ENCODE measurements around the gene ZNF691. TPM values are rescaled to one million over a fixed set of nuclear protein-coding genes. Genes with fewer than 3 reads are reported as not detected.

Gene ZNF691
- total and polyA plus RNA-seq, 2 experiments from 2014 or later = 18.6 to 24.3 TPM

- peaks cover 14% of the 10 kb centered on the region for H3K4me1 ChIP-seq (ENCODE audit: low read depth)
- H3K27me3 ChIP-seq = no peaks in the 10 kb centered on the region
- no peak overlapping the region for H3K4me3 ChIP-seq
- DNase-seq (ENCODE audit: low read depth in 1 of 2, low spot score in 1 of 2) = no peak
- H3K27ac ChIP-seq = peak overlapping the region; percentile 64
- no peaks in the 10 kb centered on the region for H3K36me3 ChIP-seq
- TF ChIP-seq CTCF (IDR thresholded peaks at IDR 0.05; ENCODE audit: low read depth, low read length) = no peak
- no peaks in the 10 kb centered on the region for H3K9me3 ChIP-seq (ENCODE audit: low read depth)
These were observed 21.9 kb upstream of the ZNF691 start for GRCh38 chr1:42824481-42825035.

GRCh38 chr1:42825036-42825851 lies 21.2 kb upstream of the ZNF691 start:
- Histone ChIP-seq H3K27ac (peak overlapping the region; percentile 64), H3K27me3 (no peaks in the 10 kb centered on the region), H3K9me3 (ENCODE audit: low read depth) (no peaks in the 10 kb centered on the region), H3K4me3 (no peak overlapping the region), H3K36me3 (no peaks in the 10 kb centered on the region), H3K4me1 (ENCODE audit: low read depth) (peaks cover 14% of the 10 kb centered on the region)
- no peak for TF ChIP-seq CTCF (IDR thresholded peaks at IDR 0.05; ENCODE audit: low read depth, low read length)
- no peak for DNase-seq (ENCODE audit: low read depth in 1 of 2, low spot score in 1 of 2)

GRCh38 chr1:42830631-42831030 lies 15.8 kb upstream of the ZNF691 start:
- Histone ChIP-seq H3K27me3 (no peaks in the 10 kb centered on the region), H3K9me3 (ENCODE audit: low read depth) (no peaks in the 10 kb centered on the region), H3K36me3 (no peaks in the 10 kb centered on the region), H3K4me3 (no peak overlapping the region), H3K27ac (no peak overlapping the region), H3K4me1 (ENCODE audit: low read depth) (peaks cover under 1% of the 10 kb centered on the region)
- no peak for TF ChIP-seq CTCF (IDR thresholded peaks at IDR 0.05; ENCODE audit: low read depth, low read length)
- DNase-seq (ENCODE audit: low read depth in 1 of 2, low spot score in 1 of 2) = no peak

DNA sequence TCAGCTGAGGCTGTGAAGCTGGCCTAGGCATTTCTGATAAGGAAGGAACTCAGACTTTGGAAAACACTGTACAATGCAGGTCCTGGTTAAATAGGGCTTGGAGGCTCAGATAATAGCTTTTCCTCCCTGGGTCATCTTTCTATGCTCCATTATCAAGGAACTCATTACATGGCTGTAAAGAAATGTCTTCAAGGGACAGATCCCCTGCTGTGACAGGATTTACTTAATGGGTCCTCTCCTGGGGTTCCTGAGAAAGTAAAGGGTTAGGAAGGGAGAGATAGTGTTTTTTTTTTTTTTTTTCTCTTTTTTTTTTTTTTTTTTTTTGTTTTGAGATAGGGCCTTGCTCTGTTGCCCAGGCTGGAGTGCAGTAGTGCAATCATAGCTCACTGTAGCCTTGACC lies 15.1 kb upstream of the ZNF691 start:
- Histone ChIP-seq H3K9me3 (ENCODE audit: low read depth) (no peaks in the 10 kb centered on the region), H3K27me3 (no peaks in the 10 kb centered on the region), H3K36me3 (no peaks in the 10 kb centered on the region), H3K4me1 (ENCODE audit: low read depth) (no peaks in the 10 kb centered on the region), H3K27ac (no peak overlapping the region), H3K4me3 (no peak overlapping the region)
- no peak for DNase-seq (ENCODE audit: low read depth in 1 of 2, low spot score in 1 of 2)
- TF ChIP-seq CTCF (IDR thresholded peaks at IDR 0.05; ENCODE audit: low read depth, low read length) = no peak

GRCh38 chr1:42832641-42833240 lies 13.7 kb upstream of the ZNF691 start:
- Histone ChIP-seq H3K4me3 (no peak overlapping the region), H3K9me3 (ENCODE audit: low read depth) (no peaks in the 10 kb centered on the region), H3K36me3 (no peaks in the 10 kb centered on the region), H3K27me3 (no peaks in the 10 kb centered on the region), H3K4me1 (ENCODE audit: low read depth) (no peaks in the 10 kb centered on the region), H3K27ac (no peak overlapping the region)
- DNase-seq (ENCODE audit: low read depth in 1 of 2, low spot score in 1 of 2) = no peak
- TF ChIP-seq CTCF (IDR thresholded peaks at IDR 0.05; ENCODE audit: low read depth, low read length) = no peak

Measured in cardiac muscle cell (in vitro differentiated cells and primary cell).